GM12865 (cell line): ENCODE results near the gene KEL.

Source experiments
- DNase-seq: peaks from one replicate; pipeline ENCODE4 v3.0.0; 2010; ENCODE audit warnings: low read depth
- H3K4me3 ChIP-seq: 2 replicates; pipeline ENCODE4 v1.5.1; 2011; ENCODE audit warnings: mild to moderate bottlenecking, low read depth, low read length, control low read depth
- TF ChIP-seq, protein P1 (sequence below): IDR thresholded peaks from 2 replicates; pipeline ENCODE4 v1.5.1; 2011; ENCODE audit warnings: low read length, control low read depth, low read depth, inconsistent platforms; ENCODE audit not compliant: insufficient read depth; ENCODE audit errors: missing control alignments

Gene KEL

DNA sequence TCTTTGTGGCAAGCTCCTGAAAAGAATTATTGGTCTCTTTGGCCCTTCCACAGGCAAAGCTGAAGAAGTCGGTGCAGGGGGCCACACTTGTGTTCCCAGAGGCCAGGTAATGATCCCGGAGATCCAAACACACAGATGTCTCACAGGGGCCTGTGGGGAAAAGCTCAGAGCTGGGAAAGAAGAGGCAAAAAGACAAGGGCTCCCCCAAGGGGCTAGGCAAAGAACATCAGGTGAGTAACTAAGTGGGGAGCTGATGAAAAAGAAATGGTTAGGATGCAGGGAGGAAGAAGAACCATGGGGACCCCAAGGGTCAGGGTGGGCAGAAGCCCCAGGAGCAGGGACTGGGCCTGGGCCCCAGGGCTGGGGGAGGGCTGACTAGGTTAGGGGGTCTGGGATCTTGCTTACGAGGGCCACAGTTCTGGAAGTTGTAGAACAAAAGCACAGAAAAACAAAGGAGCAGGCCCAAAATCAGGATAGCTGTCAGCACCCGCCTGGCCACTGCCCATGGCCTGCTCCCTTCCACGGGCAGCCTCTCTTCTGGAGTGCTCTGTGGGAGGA, 1.1 kb downstream of the KEL start:
- TF ChIP-seq, protein P1, sequence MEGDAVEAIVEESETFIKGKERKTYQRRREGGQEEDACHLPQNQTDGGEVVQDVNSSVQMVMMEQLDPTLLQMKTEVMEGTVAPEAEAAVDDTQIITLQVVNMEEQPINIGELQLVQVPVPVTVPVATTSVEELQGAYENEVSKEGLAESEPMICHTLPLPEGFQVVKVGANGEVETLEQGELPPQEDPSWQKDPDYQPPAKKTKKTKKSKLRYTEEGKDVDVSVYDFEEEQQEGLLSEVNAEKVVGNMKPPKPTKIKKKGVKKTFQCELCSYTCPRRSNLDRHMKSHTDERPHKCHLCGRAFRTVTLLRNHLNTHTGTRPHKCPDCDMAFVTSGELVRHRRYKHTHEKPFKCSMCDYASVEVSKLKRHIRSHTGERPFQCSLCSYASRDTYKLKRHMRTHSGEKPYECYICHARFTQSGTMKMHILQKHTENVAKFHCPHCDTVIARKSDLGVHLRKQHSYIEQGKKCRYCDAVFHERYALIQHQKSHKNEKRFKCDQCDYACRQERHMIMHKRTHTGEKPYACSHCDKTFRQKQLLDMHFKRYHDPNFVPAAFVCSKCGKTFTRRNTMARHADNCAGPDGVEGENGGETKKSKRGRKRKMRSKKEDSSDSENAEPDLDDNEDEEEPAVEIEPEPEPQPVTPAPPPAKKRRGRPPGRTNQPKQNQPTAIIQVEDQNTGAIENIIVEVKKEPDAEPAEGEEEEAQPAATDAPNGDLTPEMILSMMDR, result peak; percentile 12
- no peak overlapping the region for H3K4me3 ChIP-seq
- DNase-seq, result no peak

DNA sequence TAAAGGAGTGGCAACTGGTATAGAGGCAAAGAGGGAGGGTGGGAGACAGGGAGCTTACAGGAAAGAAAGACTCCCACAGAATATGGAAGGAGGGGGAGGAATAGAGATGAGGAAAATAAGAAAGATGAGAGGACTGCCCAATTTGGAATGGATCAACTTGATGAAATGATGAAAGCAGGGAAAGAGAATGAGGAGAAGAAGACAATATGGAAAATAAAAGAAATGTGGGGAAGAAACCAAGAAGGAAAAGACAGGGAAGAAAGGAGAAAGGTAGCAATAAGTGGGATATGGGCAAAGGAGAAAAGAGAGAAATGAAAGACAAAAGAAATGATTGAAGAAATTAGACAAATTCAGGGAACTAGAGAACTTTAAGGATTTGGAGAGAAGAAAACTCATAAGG, 3.0 kb downstream of the KEL start:
- H3K4me3 ChIP-seq, result no peak overlapping the region
- DNase-seq, result no peak
- TF ChIP-seq, protein P1, result no peak

- DNase-seq, result no peak
- H3K4me3 ChIP-seq, result no peak overlapping the region
- TF ChIP-seq, protein P1, result no peak
Observed at GRCh38 chr7:142957723-142958122, 4.4 kb downstream of the KEL start.

- DNase-seq, result no peak
- H3K4me3 ChIP-seq, result no peak overlapping the region
- TF ChIP-seq, protein P1, result no peak
Observed at GRCh38 chr7:142956951-142957623, 5.1 kb downstream of the KEL start.

GRCh38 chr7:142954680-142955268, 7.4 kb downstream of the KEL start:
- peak; percentile 40 for DNase-seq
- TF ChIP-seq, protein P1, result no peak
- no peak overlapping the region for H3K4me3 ChIP-seq

GRCh38 chr7:142950235-142950634, 11.9 kb downstream of the KEL start:
- no peak for DNase-seq
- H3K4me3 ChIP-seq, result no peak overlapping the region
- TF ChIP-seq, protein P1, result no peak
